DLD1 (cell line): ENCODE data around the gene TBC1D9.
"Not testable (repeated sequence)": the region's sequence is repeated elsewhere in the genome, so short reads cannot be mapped to it uniquely, and the experiment has no call there.

Experiments used
- in situ Hi-C: cut with HindIII; loops from 2 replicates; pipeline ENCODE4 v1.10.0; 2017; ENCODE audit warnings: low sequenced_read_pairs

TBC1D9 gene

DNA sequence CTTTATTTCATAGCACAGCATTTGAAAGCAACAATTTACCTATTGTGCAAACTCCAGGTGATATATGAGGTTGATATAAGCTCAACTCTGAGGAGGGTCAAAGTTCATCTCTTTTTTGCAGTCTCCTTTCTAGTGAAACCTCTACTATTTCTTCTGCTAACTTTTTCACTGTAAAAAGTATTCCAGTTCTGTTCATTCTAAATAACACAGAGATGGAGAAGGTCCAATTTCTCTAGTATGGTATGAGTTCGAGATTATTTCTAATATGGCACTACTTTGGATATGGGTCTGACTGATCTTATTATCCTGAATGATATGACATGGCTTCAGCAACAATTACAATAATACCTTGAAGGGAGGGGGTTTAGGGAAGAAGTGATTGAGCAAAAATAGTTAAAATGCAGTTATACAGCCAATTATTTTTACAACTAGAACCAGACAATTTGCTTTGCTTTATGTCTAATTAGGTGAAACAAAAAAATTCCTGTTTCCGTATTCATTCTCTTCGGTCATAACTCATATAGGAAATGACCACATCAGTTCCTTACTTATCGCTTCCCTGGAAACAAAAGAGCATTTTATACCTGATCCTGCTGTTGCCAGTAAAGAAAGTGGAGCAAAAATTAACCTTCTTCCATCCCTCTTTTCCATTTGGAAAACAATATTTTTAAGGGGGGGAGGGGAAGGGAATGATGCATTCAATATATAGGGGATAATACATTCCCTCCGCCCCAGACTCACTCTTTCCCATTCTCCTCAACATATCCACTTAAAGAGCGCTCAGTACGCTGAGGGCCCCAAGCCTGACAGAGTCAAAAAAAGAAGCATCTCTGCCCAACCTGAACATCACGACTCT, 1.0 kb downstream of the TBC1D9 start:
- in situ Hi-C loops, result no loop called here

DNA sequence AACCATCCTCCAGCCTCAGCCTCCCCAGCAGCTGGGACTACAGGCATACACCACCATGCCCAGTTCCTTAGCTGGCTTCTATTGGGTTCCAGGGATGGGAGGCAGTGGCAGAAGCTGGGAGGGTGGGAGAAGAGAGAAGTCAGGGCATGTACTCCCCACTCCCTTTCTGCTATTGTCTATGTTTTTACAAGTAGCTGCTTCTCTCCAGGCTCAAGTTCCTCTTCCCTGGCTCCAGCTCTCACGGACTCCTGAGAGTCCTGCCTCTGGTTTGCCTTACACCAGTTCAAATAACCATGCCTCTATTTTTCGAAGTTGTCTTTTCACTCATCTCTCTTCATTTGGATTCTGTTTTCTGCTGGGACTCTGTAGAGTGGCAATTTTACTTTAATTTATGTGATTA, 2.9 kb downstream of the TBC1D9 start:
- in situ Hi-C loops, result no loop called here

DNA sequence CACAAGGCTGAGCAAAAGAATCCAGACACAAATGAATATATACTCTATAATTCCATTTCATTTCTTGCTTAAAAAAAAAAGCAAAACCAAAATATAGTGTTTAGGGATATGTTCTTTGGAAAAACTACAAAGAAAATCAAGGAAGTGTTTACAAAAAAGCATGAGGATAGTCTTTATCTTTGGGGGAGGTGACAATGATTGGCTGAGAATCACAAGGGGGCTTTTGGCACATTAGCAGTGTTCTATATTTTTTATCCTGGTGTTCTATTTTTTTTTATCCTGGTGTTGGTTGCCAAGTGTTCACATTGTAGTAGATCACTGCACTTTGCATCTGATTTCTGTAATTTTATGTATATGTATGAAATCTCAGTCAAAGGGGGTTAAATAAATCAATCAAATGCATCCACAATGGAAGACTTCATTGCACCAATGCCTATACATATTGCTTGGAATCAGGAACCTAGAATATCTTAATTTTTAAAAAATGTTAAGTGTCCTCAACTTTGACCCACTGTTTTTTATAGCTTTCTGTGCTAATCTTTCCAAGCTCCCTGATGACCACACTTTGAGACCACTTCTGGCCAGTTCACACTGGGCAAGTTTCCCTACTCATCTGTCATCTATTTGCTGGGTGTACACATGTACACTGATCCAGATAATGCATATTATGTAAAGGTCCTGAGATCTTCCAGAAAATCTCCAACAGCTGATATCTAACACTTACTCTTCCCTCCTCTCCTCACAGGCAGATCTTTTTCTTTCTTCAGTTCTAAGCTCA, 3.7 kb downstream of the TBC1D9 start:
- in situ Hi-C loops, result no loop called here

- in situ Hi-C loops, result no loop called here
Observed at GRCh38 chr4:140750470-140750869, 5.7 kb downstream of the TBC1D9 start.

- in situ Hi-C loops, result no loop called here
Observed at GRCh38 chr4:140748171-140748570, 8.0 kb downstream of the TBC1D9 start.

- in situ Hi-C loops, result not testable (repeated sequence)
Observed at GRCh38 chr4:140746546-140746945, 9.6 kb downstream of the TBC1D9 start.

- in situ Hi-C loops, result no loop called here
Observed at GRCh38 chr4:140744421-140744820, 11.8 kb downstream of the TBC1D9 start.

- in situ Hi-C loops, result no loop called here
Observed at GRCh38 chr4:140743194-140743931, 12.8 kb downstream of the TBC1D9 start.

- in situ Hi-C loops, result no loop called here
Observed at GRCh38 chr4:140742838-140743193, 13.4 kb downstream of the TBC1D9 start.

DNA sequence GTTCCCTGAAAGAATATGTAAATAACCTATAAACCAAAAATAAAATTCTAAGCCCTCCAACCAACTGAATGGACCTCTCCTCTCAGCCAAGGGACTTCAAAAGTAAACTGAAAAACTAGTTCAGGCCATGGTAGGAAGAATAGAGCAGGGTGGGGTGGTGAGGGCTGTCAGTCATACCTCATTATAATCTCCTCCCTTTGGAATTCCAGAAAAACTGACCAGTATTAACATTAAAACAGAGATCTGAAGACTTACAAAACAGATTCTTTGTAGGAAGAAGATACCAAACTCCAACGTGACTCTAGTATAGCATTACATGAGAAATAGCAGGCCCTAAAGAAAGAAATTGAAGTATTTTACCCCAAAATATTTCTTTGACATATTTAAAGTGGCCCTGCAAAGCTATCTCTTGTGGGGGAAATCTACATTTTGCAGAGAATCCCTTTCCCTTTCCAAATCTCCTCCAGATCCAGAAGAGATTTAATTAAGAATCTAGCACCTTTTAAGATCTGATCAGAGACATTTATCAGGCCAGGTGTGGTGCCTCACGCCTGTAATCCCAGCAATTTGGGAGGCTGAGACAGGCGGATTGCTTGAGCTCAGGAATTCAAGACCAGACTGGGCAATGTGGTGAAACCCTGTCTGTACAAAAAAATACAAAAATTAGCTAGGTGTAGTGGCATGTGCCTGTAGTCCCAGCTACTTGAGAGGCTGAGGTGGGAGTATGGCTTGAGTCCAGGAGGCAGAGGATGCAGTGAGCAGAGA, 15.1 kb downstream of the TBC1D9 start:
- in situ Hi-C loops, result no loop called here

GRCh38 chr4:140740422-140740821, 15.8 kb downstream of the TBC1D9 start:
- in situ Hi-C loops, result no loop called here

DNA sequence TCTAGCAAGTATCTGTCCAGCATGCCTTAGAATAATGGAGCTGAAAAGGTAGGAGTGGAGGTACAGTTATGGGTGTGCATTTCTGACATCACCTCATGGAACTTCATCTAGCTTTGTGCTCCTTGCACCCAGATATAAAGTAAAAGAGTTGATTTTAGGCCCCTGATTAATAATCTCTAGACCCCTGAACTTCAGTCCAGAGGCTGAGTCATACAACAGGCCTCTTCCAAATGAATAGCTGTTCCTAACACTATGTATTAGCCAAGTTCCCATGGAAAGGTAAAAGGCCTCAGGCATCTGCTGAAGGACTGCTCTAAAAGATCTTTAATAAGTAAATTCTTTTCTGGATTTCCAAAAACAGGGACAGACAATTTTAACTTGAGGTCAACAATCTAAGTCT, 16.2 kb downstream of the TBC1D9 start:
- in situ Hi-C loops, result no loop called here

- in situ Hi-C loops, result no loop called here
Observed at GRCh38 chr4:140738139-140738538, 18.0 kb downstream of the TBC1D9 start.

DNA sequence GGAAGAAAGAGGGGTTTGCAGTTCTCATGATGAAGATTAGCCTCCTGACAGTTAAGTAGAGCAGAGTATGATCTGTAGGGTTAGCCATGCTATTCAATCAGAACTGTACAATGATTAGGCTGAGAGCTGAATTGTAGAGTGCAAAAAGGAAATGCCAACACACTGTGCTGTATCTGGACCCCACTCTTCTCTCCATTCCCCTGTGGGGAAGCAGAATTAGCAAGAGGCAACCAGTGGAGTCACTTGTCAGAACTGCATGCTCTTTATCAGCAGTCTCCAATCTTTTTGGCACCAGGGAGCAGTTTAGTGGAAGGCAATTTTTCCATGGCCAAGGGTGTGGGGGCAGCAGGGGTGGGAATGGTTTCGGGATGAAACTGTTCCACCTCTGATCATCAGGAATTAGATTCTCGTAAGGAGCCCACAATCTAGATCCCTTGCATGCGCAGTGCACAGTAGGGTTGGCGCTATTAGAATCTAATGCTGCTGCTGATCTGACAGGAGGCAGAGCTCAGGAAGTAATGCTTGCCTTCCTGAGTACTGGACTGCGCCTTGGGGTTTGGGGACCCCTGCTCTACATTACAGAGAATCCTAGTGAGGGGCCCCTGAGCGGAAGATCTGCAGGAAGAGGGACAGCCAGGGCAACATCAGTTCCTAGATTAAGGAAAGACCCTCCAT, 19.4 kb downstream of the TBC1D9 start:
- in situ Hi-C loops, result no loop called here

DNA sequence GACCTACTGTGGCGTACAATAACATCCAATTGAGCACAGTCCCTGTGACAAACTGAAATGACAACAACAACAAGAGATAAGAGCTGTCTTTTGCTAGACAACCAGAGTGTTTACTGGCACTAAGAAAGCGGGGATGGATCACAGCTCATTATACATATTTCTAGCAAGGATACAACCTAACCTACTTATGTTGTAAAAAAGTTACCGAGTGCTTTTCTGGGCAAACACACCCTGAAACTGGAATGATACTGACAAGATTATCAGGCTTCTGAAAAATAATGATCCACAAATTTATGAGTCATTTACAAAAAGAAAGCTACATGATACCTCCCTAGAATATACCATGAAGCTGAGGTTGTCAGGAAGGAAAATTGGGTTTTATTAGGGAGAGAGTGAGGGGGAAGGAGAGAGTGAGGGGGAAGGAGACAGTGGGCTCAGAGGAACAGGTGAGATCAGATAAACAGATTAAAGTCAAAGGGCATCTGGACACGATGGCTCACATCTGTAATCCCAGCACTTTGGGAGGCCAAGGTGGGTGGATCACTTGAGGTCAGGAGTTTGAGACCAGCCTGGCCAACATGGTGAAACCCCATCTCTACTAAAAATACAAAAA, 20.3 kb downstream of the TBC1D9 start:
- in situ Hi-C loops, result no loop called here

DNA sequence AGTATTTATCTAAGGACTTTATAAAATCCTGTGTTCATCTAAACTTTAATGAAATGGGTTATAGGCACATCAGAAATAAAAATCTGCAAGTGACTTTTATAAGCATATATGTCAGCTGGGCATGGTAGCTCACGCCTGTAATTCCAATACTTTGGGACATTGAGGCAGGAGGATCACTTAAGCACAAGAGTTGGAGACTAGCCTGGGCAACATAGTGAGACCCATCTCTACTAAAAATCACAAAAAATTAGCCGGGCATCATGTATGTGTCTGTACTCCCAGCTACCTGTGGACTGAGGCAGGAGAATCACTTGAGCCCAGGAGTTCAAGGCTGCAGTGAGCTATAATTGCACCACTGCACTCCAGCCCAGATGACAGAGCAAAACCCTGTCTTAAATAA, 20.9 kb downstream of the TBC1D9 start:
- in situ Hi-C loops, result no loop called here

GRCh38 chr4:140732780-140733179, 23.4 kb downstream of the TBC1D9 start:
- in situ Hi-C loops, result no loop called here

DNA sequence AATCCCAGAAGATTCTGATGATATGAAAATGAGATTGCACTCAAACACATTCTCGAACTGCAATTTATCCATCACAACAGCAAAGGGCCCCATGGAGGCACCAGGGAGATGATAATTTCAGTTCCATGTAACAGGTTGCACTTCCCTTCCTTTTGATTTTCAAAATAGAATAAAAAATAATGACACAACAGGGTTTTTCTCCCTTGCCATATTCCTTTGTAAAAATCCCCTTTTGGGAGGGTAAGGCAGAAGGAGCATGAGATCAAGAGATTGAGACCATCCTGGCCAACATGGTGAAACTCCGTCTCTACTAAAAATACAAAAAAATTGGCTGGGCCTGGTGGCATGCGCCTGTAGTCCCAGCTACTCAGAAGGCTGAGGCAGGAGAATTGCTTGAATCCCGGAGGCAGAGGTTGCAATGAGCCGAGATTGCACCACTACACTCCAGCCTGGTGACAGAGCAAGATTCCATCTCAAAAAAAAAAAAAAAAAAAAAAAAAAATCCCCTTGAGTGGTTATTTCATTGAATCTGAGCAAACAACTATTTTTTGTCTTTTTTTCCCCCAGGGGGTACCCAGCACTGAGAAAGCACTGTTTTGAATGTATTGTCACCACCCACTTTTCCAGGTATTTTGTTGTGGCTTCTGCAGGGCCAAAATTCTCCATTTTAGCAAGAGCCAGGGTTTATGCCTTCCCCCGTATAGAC, 26.7 kb downstream of the TBC1D9 start:
- in situ Hi-C loops, result no loop called here

- in situ Hi-C loops, result no loop called here
Observed at GRCh38 chr4:140726776-140727500, 29.2 kb downstream of the TBC1D9 start.
